ENCODE measurements around the gene ZNF99.
"Not testable (repeated sequence)": the region's sequence is repeated elsewhere in the genome, so short reads cannot be mapped to it uniquely, and the experiment has no call there.

ZNF99 gene

DNA sequence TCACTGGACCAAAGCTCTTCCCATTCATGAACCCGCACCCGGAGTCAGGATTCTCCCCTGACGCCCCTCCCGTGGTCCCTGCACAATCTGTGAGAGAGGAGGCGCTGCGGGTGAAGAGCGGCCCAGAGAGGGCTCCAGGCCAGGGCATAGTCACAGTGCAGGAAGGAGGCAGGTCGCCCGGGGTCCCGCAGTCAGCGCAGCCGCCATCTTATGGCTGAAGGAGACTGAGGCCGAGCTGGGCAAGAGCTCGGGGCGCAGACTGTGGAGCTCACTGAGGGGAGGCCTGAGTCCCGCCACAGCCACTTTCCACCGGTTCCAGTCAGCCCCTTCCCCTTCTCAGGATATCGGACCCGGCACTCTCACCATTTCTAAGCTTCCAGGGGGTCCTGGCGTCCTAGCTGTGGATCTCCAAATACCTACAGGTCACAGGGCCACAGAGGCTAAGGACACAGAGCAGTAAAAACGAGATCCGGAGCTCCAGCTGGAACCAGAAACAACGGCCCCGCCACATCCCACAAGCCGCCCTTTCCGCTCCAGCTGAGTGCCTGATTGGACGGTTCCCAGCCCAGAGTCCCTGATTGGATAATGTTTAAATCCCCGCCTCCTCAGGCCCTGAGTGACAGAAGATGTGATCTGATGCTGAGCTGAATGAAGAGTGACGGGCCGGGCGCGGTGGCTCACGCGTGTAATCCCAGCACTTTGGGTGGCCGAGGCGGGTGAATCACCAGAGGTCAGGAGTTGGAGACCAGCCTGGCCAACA lies at the start of gene ZNF99:
Gene ZNF99, minus strand, starts transcription at position 501 of the 760 bp plus-strand sequence. Its CDS starts 135 bp downstream, at position 366.
- DNase-seq: no peak

DNA sequence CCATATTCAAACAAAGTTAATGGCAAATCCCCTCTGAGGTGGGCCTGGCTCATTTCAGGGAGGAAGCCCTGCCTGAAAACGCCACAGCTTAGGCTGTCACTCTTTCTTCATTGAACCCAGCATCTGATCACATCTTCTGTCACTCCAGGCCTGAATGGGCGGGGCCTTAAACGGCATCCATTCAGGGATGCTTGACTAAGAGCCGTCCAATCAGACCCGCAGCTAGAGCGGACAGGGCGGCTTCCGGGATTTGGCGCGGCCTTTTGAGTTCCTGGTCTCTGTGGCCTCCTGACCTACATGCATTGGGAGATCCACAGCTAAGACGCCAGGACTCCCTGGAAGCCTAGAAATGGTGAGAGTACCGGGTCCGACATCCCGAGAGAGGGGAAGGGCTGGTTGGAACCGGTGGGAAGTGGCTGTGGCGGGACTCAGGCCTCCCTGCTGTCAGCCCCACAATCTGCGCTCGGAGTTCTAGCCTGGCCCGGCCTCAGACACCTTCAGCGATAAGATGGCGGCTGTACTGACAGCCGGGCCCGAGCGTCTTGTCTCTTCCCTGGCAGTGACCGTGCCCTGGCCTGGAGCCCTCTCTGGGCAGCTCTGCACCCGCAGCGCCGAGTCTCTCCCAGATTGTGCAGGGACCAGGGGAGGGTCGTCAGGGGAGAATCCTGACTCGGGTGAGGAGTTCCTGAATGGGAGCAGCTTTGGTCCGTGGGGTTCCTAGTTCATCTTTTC lies 48.2 kb upstream of the ZNF99 start, which contains the start of gene ZNF723:
Gene ZNF723, plus strand, starts transcription at position 261 of the 732 bp plus-strand sequence. Its CDS starts 89 bp downstream, at position 350.
- no peak for DNase-seq

DNA sequence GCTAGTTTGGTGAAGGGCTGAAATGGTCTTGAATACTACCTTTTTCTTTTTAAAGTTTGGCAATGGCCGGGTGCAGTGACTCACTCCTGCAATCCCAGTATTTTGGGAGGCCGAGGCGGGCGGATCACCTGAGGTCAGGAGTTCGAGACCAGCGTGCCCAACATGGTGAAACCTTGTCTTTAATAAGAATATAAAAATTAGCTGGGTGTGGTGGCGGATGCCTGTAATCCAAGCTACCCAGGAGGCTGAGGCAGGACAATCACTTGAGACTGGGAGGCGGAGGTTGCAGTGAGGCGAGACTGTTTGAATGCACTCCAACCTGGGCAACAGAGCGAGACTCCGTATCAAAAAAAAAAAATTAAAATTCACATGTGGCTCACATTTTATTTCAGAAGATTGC lies 47.3 kb upstream of the ZNF99 start:
- DNase-seq: no peak

DNA sequence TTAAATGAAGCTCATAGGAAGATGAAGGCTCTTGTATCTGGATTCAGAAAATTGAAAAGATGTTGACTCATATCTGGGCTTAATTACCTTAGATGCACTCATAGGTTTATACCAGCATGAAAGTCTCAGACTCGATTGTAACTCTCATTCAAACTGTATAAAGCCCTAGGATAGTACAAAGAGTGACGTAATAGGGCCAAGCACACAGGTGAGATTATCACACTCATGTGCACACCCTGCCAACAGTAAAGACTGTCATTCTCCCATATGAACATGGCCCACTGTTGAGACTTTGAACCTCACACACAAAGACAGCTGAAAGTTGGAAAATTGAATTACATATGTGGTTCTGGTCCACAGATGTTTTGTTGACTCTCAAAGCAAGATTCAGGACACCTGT lies 30.2 kb upstream of the ZNF99 start:
- DNase-seq: no peak

DNA sequence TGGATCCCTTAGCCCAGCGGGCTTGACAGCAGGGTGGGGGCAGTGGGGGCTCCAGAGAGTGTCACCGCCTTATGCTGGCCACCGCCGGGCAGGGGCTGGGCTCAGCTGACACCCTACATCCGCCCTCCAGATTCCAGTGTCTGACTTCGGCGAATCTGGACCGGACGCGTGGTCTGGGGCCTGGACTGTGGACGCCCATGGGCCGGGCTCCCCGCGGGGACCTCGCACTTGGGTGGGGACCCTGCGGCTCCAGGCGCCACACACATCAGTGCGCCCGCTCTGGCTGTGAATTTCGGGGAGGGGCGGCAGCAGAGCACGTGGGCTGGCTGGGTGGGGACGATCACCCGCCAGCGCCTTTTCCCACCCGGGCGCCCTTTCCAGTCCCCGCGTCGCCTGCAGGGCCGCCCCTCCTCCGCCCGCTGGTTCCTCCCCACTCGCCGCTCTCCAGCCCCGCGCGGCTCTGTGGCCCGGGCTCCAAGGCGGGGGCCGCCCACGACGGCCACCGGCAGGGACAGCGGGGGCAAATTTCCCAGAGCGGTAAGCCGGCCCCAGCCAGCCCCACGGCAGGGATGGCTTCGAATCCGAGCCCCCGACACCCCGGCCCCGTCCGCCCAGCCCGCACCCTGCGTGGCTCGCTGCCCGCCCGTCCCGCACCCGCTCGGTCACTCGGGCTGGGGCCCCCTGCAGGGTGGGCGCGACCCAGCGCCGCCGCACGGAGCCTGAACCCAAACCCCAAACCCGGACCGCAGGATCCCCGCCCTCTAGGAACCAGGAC lies 23.3 kb upstream of the ZNF99 start:
- DNase-seq: no peak

DNA sequence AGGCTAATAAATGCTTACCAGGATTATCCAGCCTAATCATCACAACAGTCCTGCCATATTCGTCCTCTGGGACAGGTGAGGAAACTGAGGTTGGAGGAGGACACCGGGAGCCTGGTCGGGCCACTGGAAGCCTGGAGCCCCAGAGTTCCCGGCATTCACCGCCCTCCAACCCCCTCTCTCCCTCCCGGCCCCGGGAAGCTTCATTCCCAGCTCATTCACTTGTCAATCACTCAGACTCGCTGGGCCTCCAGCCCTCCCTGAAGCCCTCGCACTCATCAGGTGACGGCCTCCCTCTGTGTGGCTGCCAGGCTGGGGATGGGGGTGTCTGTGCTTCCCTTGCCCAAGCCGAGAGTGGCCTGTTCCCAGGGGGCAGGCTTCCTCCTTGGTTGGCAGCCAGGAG lies 22.5 kb upstream of the ZNF99 start:
- no peak for DNase-seq

DNA sequence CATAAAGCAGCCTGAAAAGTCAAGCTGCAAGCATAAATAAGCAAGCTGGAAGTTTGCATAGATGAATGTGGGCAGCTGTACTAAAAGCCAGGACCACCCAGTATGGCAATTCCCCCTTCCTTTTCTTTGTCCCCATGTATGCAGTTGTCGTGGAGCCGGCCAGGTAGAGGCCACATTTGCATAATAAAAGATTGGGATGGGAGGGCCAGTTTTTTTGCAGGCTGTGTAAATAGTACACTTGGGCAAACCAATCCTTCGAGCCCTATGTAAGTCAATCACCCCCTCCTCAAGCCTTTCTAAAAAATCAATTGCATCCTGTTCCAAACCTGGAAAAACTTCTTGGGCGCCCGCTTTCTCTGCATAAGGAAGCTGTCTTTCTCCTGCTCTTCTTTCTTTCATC lies 13.1 kb upstream of the ZNF99 start:
- no peak for DNase-seq

DNA sequence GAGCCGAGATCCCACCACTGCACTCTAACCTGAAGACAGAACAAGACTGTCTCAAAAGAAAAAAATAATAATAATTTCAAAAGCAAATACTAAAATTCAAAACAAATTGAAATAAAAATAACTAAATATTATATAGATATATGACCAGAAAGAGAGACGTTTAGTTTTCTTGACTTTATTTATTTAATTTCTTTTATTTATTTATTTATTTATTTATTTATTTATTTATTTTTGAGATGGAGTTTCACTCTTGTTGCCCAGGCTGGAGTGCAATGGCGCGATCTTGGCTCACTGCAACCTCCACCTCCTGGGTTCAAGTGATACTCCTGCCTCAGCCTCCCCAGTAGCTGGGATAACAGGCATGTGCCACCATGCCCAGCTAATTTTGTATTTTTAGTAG lies 8.9 kb upstream of the ZNF99 start:
- not testable (repeated sequence) for DNase-seq

DNA sequence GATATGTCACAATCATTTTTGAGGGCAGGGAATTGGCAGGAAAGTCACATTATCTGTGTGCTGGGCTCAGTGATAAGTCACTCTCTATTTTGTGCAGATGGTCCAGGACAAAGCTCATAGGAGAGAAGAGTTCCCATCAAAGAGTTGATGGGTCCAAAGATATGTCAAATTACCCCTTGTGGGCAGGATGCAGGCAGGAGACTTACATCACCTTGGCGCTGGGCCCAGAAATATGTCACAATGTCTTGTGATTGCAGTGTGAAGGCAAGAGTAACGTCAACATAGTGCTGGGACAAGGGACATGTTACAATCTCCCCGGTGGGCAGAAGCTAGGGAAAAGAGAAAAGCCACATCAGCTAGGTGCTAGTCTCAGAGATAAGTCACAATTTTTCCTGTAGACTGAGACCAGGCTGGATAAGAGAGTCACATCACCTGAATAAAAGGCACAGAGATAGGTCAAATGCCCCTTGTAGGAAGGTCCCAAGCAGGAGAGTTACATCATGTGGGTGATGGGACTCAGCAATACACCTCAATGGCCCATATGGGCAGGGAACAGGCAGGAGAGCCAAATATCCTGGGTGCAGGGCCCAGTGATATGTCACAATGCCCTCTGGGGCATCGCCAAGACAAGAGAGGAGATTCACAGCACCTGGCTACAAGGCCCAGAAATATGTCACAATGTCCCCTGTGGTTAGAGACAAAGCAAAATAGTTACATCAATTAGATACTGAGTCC lies 47.9 kb downstream of the ZNF99 start:
- peak; percentile 1 for DNase-seq

DNA sequence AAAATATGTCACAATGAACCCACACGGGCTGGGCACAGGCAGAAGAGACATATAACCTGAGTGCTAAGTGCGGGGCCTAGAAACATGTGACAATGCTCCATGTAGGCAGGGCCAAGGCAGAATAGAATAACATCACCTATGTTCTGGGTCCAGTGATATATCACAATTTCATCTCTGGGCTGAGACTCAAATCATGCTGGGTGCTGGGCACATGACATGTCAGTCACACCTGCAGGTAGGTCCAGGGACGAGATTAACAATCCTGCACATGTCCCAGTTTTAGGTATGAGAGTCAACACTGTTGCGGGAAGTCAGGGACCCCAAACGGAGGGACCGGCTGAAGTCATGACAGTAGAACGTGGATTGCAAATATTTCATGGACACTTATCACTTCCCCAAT lies 50.3 kb downstream of the ZNF99 start:
- no peak for DNase-seq

DNA sequence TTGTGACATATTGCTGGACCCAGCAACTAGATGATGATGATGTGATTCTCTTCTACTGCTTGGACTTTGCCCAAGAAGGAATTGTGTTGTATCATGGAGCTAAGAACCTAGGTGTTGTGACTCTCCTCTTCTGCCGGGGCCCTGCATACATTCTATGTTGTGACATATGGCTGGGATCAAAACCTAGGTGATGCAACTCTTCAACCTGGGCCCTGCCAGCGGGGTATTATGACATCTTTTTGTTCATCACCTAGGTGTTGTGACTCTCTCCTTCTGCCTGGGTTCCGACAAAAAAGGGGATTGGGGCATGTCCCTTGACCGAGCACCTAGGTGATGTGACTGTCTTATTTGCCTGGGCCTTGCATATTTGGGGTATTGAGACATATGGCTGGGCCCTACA lies 55.7 kb downstream of the ZNF99 start:
- not testable (repeated sequence) for DNase-seq

DNA sequence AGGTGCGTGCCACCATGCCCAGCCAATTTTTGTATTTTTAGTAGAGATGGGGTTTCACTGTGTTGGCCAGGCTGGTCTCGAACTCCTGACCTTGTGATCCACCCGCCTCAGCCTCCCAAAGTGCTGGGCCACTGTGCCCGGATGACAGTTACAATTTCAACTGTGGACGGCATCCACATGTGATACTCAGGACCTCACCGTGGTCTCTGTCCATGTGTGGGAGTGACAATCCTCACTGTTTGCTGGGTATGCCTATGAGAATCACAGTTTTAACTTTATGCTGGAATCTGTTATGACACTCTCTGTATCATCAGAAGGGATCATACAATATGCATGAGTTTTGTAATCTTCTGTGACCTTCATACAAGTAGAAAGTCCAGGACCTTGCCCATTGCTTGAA lies 62.4 kb downstream of the ZNF99 start:
- DNase-seq: not testable (repeated sequence)

DNA sequence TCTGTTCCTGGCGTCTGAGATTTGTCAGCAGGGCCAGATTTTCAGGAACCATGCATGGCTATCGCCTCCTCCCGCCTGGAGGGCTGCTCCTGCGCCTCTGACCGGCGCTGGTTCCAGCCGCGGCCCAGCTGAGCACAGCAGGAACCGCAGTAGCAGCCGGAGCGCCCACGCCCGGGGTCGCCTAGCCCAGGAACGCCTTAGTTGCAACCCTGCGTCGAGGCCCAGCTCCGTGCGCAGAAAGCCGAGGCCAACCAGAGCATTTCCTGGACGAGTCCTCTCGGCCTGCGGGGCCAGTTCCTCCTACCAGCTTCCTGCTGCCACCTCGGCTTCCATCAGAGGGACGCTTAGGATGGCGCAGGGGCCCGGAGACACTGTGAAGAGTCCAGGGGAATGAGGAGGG lies 75.0 kb downstream of the ZNF99 start:
- no peak for DNase-seq

DNA sequence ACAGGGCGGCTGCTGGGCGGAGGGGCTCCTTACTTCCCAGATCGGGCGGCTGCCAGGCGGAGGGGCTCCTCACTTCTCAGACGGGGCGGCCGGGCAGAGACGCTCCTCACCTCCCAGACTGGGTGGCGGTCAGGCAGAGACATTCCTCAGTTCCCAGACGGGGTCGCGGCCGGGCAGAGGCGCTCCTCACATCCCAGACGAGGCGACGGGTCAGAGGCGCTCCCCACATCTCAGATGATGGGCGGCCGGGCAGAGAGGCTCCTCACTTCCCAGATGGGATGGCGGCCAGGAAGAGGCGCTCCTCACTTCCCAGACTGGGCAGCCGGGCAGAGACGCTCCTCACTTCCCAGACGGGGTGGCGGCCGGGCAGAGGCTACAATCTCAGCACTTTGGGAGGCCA lies 80.9 kb downstream of the ZNF99 start:
- not testable (repeated sequence) for DNase-seq

DNA sequence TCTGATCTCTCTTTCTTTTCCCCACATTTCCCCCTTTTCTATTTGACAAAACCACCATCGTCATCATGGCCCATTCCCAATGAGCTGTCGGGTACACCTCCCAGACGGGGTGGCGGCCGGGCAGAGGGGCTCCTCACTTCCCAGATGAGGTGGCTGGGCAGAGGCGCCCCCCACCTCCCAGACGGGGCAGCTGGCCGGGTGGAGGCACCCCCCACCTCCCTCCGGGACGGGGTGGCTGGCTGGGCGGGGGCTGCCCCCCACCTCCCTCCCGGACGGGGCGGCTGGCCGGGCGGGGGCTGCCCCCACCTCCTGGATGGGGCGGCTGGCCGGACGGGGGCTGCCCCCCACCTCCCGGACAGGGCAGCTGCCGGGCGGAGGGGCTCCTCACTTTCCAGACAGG lies 81.3 kb downstream of the ZNF99 start:
- DNase-seq: not testable (repeated sequence)
